Mucosa of descending colon (tissue), 3 donors: Measurements from ENCODE around the gene PSMB10. TPM values are rescaled to one million over a fixed set of nuclear protein-coding genes. Genes with fewer than 3 reads are reported as not detected.
A peak's percentile ranks its signal among the peaks of the same experiment; 100 is the strongest.

Source experiments
- ATAC-seq: fragments of 200-7000 bp; cut with Tn5 transposase; one replicate; pipeline ENCODE4 v1.9.1; 2020; ENCODE audit warnings: mild to moderate bottlenecking, moderate library complexity
- DNase-seq, 3 donors: peaks; one replicate each; pipeline ENCODE4 v3.0.0-alpha.2; 2020
- H3K36me3 ChIP-seq: fragments of 200-600 bp; one replicate; pipeline ENCODE4 v1.8.0; 2021; ENCODE audit warnings: low read depth, mild to moderate bottlenecking
- H3K4me1 ChIP-seq: fragments of 200-600 bp; one replicate; pipeline ENCODE4 v1.8.0; 2021; ENCODE audit warnings: low read depth, mild to moderate bottlenecking
- H3K4me3 ChIP-seq: fragments of 200-600 bp; one replicate; pipeline ENCODE4 v1.8.0; 2021; ENCODE audit warnings: mild to moderate bottlenecking
- H3K9me3 ChIP-seq: fragments of 200-600 bp; one replicate; pipeline ENCODE4 v1.8.0; 2021; ENCODE audit warnings: mild to moderate bottlenecking
- intact Hi-C, 2 donors: fragments of 100-400 bp; cut with DNase I in 1 of 2; cut with micrococcal nuclease in 1 of 2; formaldehyde crosslinking; loops; one replicate each; pipeline versions ENCODE4 v1.11.0 to v1.11.1; 2022; cut with DNase I, micrococcal nuclease
- long read RNA-seq, 2 donors: library from polyadenylated mRNA; unstranded; transcript quantifications; one replicate each; pipeline ENCODE4 v2.0.0, GENCODE V29; 2019 to 2021
- total RNA-seq, 3 donors: library from RNA; stranded (reverse); fragmentation: NEBNext Ultra II Directional in 2 of 3; extraction: Animal tissue kit (Norgen Biotek cat#: 25700) in 2 of 3; gene quantifications; one replicate each; pipeline versions ENCODE4 v1.2.1 to v1.2.4, GENCODE V29; 2021 to 2023
- TF ChIP-seq, protein P1 (sequence below): fragments of 200-600 bp; IDR thresholded peaks from one replicate; pipeline ENCODE4 v1.8.0; 2022; ENCODE audit warnings: antibody characterized with exemption, mild to moderate bottlenecking
- donor health status: DM: no; HTN: no; CAD: no; lungs with moderate emphysema.
- donor health status: DM: no; HTN: no; CAD: no.
- donor health status: DM: no; HTN: yes; CAD: no.

The PSMB10 gene
- total RNA-seq = 100 to 1,000 TPM in 2 of 3 donors, 10 to 100 TPM in 1; 96.9 to 175 (median 139) TPM
- long read RNA-seq, donor 1, transcript PSMB10-201 (8 exons, 1,218 nt) = major isoform, 37 of 54 reads
- long read RNA-seq, donor 1, partial matches to known transcripts = 11 of 54 reads
- long read RNA-seq, donor 1, other reads (novel, unspliced or antisense) = 4 of 54 reads
- long read RNA-seq, donor 2, transcript PSMB10-201 (8 exons, 1,218 nt) = major isoform, 119 of 127 reads
- long read RNA-seq, donor 2, partial matches to known transcripts = 2 of 127 reads
- long read RNA-seq, donor 2, other reads (novel, unspliced or antisense) = 4 of 127 reads

DNA sequence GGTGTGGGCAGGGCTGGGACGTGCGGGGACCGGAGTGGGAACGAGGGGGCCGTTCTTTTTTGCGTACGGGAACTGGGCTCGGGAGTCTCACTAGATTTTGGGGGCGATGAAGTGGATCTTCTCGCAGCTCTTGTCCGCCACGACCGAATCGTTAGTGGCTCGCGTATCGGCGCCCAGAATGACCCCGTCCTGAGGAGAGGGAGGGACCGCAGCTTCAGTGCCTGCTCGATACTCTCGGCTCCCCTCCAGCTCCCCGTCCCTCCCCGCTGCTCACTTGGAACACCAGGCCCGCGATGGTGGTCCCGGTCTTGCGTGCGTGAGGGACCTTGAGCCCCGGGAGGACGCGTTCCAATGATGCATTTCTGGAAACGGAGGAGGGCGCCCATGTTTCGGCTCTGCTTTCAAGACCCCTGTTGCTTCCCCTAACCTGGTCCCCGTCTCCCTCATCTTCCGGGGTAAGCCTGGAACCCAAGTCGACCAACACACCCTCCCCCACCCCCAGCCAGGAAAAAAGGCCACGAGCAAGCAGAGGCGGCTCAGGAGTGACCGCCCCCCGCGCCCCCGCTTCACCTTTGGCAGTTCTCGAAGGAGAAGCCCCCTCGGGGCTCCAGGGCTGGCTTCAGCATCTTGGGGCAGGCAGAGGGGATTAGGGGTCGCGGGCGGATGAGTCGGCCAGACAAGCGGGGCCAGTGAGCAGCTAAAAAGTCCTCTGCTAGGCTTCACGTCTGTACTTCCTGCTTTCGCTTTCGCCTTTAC is at the start of gene PSMB10:
Gene PSMB10 (minus strand): TSS at position 727 of the 756 bp plus-strand sequence. CDS start 101 bp downstream, at position 626.
- H3K36me3 ChIP-seq = no peaks in the 10 kb centered on the region
- ATAC-seq = peak; percentile 71
- DNase-seq = peak; percentile 77 to 88 (median 82)
- H3K4me1 ChIP-seq = peaks cover 22% of the 10 kb centered on the region
- TF ChIP-seq, protein P1, sequence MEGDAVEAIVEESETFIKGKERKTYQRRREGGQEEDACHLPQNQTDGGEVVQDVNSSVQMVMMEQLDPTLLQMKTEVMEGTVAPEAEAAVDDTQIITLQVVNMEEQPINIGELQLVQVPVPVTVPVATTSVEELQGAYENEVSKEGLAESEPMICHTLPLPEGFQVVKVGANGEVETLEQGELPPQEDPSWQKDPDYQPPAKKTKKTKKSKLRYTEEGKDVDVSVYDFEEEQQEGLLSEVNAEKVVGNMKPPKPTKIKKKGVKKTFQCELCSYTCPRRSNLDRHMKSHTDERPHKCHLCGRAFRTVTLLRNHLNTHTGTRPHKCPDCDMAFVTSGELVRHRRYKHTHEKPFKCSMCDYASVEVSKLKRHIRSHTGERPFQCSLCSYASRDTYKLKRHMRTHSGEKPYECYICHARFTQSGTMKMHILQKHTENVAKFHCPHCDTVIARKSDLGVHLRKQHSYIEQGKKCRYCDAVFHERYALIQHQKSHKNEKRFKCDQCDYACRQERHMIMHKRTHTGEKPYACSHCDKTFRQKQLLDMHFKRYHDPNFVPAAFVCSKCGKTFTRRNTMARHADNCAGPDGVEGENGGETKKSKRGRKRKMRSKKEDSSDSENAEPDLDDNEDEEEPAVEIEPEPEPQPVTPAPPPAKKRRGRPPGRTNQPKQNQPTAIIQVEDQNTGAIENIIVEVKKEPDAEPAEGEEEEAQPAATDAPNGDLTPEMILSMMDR = no peak
- peak within 1 kb of the TSS; percentile 90 for H3K4me3 ChIP-seq
- H3K9me3 ChIP-seq = no peaks in the 10 kb centered on the region
- intact Hi-C loops = loop anchor here in 1 of 2 donors (10.0 kb wide), 1 partner anchor 52 kb away; the partner anchor contains the start of gene NRN1L

DNA sequence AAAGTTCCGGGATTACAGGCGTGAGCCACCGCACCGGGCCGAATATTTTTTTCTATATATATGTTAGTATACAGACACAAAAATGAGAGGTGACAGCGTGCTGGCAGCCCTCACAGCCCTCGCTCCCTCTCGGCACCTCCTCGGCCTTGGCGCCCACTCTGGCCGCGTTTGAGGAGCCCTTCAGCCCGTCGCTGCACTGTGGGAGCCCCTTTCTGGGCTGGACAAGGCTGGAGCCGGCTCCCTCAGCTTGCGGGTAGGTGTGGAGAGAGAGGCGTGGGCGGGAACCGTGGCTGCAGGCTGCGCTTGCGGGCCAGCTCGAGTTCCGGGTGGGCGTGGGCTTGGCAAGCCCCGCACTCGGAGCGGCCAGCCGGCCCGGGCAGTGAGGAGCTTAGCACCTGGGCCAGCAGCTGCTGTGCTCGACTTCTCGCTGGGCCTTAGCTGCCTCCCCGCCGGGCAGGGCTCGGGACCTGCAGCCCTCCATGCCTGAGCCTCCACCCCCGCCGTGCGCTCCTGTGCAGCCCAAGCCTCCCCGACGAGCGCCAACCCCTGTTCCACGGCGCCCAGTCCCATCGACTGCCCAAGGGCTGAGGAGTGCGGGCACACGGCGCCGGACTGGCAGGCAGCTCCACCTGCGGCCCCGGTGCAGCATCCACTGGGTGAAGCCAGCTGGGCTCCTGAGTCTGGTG is 45.5 kb upstream of the PSMB10 start:
- H3K4me1 ChIP-seq = peaks cover 3% of the 10 kb centered on the region
- DNase-seq (no peak), ATAC-seq (no peak)
- H3K9me3 ChIP-seq = no peaks in the 10 kb centered on the region
- H3K4me3 ChIP-seq = no peak overlapping the region
- H3K36me3 ChIP-seq = no peaks in the 10 kb centered on the region
- TF ChIP-seq, protein P1 = no peak
- intact Hi-C loops = no loop called here

DNA sequence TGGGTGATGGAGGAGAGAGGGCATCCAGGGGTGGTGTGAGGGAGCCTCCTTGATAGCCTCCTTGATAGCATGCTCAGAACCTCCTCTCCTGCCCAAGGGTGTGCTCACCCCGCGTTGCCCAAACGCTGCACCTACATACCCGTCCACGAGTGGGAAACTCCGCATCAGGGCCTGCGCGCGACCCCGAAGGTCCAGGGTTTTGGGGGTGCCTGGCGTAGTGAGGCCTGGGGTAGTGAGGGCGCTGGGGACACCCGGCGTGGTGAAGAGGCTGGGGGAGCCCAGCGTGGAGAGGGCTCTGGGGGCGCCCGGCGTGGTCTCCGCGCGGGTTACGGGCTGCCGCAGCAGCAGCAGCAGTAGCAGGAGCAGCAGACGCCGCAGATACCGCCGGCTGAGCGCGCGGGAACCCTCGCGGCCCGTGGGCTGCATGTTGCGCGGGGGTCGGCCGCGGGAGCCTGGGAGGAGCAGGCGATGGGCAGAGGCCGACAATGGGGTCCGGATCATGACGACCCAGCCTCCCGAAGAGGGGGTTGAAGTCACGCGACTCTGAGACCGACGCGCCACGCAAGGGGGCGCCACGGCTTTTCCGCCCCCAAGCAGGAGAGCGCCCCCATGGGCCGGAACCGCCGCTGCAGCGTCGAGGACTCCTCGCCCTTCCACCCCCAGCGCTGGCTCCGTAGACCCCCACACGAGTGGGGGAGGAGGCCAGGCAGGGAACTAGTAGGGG is 43.5 kb upstream of the PSMB10 start, which contains the start of gene DPEP3:
Gene DPEP3 (minus strand): TSS at position 545 of the 724 bp plus-strand sequence. CDS start 119 bp downstream, at position 426.
- TF ChIP-seq, protein P1 = no peak
- Histone ChIP-seq H3K4me3 (no peak within 1 kb of the TSS), H3K36me3 (no peaks in the 10 kb centered on the region), H3K9me3 (no peaks in the 10 kb centered on the region), H3K4me1 (no peaks in the 10 kb centered on the region)
- no peak for ATAC-seq
- intact Hi-C loops = no loop called here
- DNase-seq = no peak

DNA sequence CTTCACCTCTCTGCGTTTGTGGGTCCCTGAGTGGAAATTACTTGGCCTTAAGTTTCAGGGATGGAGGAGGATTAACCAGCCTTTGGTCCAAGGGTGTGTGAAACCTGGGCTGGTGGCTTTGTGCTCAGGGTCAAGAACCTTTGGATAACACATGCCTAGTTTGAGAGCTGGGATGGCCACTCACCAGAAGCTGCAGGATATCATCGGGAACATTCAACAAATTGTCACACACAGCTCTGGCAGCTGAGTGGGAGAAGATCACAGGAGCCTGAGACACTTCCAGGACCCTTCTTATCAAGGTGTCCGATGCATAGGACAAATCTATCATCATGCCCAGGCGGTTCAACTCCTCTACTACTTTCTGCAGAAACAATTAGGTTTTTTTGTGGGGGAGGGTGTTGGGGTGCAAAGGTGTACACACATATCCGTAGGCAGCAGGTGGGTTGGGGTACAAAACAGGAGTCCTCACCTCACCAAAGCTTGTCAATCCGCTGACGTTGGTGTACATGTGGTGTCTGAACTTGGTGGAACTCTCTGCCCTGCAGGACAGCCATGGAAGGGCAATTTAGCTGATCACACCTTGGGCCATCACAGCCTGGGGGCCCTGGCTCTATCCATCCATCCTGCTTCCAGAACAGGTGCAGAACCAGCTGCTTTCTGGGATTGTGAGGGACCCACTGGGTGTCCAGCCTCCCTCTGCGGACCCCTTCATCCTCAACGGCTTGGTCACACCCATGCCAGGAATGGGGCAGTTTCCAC is 41.0 kb upstream of the PSMB10 start:
- H3K4me3 ChIP-seq = no peak overlapping the region

More for the DNA sequence above, 41.0 kb upstream of the PSMB10 start:
- Histone ChIP-seq H3K9me3 (no peaks in the 10 kb centered on the region), H3K4me1 (no peaks in the 10 kb centered on the region), H3K36me3 (no peaks in the 10 kb centered on the region)
- ATAC-seq (no peak), DNase-seq (no peak)
- TF ChIP-seq, protein P1 = no peak
- intact Hi-C loops = no loop called here
